Measurements from ENCODE around the gene RASA3.

RASA3 gene

DNA sequence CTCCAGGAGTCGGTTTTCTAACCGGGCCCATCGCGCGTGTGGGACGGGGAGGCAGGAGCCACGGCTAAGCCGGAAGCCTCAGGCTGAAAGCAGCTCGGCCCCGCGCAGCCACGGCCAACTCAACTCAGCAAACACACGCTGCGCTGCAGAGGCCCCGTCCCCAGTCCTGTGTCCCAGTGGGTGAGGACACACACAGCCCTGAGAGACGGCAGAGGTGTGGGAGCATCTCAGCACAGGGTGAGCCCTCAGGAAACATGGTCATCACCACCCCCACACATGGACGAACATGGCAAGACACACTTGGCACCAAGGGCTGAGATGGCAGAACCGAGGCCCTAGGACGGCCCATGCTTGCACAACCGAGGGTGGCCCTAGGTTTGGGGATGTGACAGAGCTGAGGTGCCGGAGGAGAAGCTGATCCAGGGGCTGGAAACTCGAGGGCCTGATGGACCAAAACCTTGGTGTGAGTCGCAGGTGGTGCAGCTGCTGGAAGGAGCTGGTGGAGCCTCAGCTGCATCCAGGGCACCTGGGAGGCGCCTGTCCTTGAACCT lies 129.6 kb downstream of the RASA3 start:
- Histone ChIP-seq H3K9ac (ENCODE audit: low read depth, low read length, poor library complexity, severe bottlenecking) (no peak overlapping the region), H2AFZ (ENCODE audit: low read length) (no peak overlapping the region), H3K79me2 (ENCODE audit: insufficient read depth, low read length) (no peaks in the 10 kb centered on the region)

GRCh38 chr13:114002009-114002544 lies 130.3 kb downstream of the RASA3 start:
- TF ChIP-seq EZH2phosphoT487 (IDR thresholded peaks at IDR 0.05; ENCODE audit: borderline replicate concordance): no peak
- TF ChIP-seq, protein P1, sequence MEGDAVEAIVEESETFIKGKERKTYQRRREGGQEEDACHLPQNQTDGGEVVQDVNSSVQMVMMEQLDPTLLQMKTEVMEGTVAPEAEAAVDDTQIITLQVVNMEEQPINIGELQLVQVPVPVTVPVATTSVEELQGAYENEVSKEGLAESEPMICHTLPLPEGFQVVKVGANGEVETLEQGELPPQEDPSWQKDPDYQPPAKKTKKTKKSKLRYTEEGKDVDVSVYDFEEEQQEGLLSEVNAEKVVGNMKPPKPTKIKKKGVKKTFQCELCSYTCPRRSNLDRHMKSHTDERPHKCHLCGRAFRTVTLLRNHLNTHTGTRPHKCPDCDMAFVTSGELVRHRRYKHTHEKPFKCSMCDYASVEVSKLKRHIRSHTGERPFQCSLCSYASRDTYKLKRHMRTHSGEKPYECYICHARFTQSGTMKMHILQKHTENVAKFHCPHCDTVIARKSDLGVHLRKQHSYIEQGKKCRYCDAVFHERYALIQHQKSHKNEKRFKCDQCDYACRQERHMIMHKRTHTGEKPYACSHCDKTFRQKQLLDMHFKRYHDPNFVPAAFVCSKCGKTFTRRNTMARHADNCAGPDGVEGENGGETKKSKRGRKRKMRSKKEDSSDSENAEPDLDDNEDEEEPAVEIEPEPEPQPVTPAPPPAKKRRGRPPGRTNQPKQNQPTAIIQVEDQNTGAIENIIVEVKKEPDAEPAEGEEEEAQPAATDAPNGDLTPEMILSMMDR (conservative IDR thresholded peaks at IDR 0.05; ENCODE audit: low read length): no peak
- no peak overlapping the region for H2AFZ ChIP-seq (ENCODE audit: low read length)

More for the DNA sequence above, 129.6 kb downstream of the RASA3 start:
- no peaks in the 10 kb centered on the region for H3K9me2 ChIP-seq (replicated peaks; ENCODE audit: low read depth, low read length)
- no peaks in the 10 kb centered on the region; the same call in 1 of the 2 replicates for H3K36me3 ChIP-seq (ENCODE audit: insufficient read depth, low read length)
- H3K4me2 ChIP-seq (ENCODE audit: low read depth, low read length, poor library complexity, severe bottlenecking): no peak overlapping the region
- H3F3A ChIP-seq (ENCODE audit: low read depth): no peaks in the 10 kb centered on the region
- TF ChIP-seq, protein P1 (conservative IDR thresholded peaks at IDR 0.05; ENCODE audit: low read length): no peak
- no peak for TF ChIP-seq EZH2phosphoT487 (IDR thresholded peaks at IDR 0.05; ENCODE audit: borderline replicate concordance)
- H4K20me1 ChIP-seq (ENCODE audit: insufficient read depth, low read length, poor library complexity, severe bottlenecking): no peaks in the 10 kb centered on the region
- H3K4me1 ChIP-seq (ENCODE audit: insufficient read depth, low read length, poor library complexity, severe bottlenecking): no peaks in the 10 kb centered on the region
- H3K27me3 ChIP-seq (ENCODE audit: insufficient read depth, low read length, poor library complexity, severe bottlenecking): no peaks in the 10 kb centered on the region
- no peak overlapping the region for H3K4me3 ChIP-seq (ENCODE audit: low read length, poor library complexity, severe bottlenecking)
- no peaks in the 10 kb centered on the region for H3K9me3 ChIP-seq (ENCODE audit: insufficient read depth, low read depth, low read length)

GRCh38 chr13:114001331-114002008 lies 131.0 kb downstream of the RASA3 start:
- TF ChIP-seq EZH2phosphoT487 (IDR thresholded peaks at IDR 0.05; ENCODE audit: borderline replicate concordance): no peak
- TF ChIP-seq, protein P1 (conservative IDR thresholded peaks at IDR 0.05; ENCODE audit: low read length): no peak
- no peaks in the 10 kb centered on the region for H3K9me2 ChIP-seq (replicated peaks; ENCODE audit: low read depth, low read length)
- no peak overlapping the region for H3K4me3 ChIP-seq (ENCODE audit: low read length, poor library complexity, severe bottlenecking)
- H3K4me1 ChIP-seq (ENCODE audit: insufficient read depth, low read length, poor library complexity, severe bottlenecking): no peaks in the 10 kb centered on the region
- H3K9ac ChIP-seq (ENCODE audit: low read depth, low read length, poor library complexity, severe bottlenecking): no peak overlapping the region
- H3F3A ChIP-seq (ENCODE audit: low read depth): no peaks in the 10 kb centered on the region
- no peak overlapping the region for H2AFZ ChIP-seq (ENCODE audit: low read length)
- H4K20me1 ChIP-seq (ENCODE audit: insufficient read depth, low read length, poor library complexity, severe bottlenecking): no peaks in the 10 kb centered on the region
- H3K27me3 ChIP-seq (ENCODE audit: insufficient read depth, low read length, poor library complexity, severe bottlenecking): no peaks in the 10 kb centered on the region
- H3K79me2 ChIP-seq (ENCODE audit: insufficient read depth, low read length): no peaks in the 10 kb centered on the region
- peaks cover 10% of the 10 kb centered on the region; the same call in 1 of the 2 replicates for H3K36me3 ChIP-seq (ENCODE audit: insufficient read depth, low read length)
- no peak overlapping the region for H3K4me2 ChIP-seq (ENCODE audit: low read depth, low read length, poor library complexity, severe bottlenecking)
- no peaks in the 10 kb centered on the region for H3K9me3 ChIP-seq (ENCODE audit: insufficient read depth, low read depth, low read length)

More at GRCh38 chr13:114002009-114002544, 130.3 kb downstream of the RASA3 start:
- Histone ChIP-seq H3K36me3 (ENCODE audit: insufficient read depth, low read length) (peaks cover 5% of the 10 kb centered on the region; the same call in 1 of the 2 replicates), H3K4me2 (ENCODE audit: low read depth, low read length, poor library complexity, severe bottlenecking) (no peak overlapping the region), H3K4me3 (ENCODE audit: low read length, poor library complexity, severe bottlenecking) (no peak overlapping the region), H3F3A (ENCODE audit: low read depth) (no peaks in the 10 kb centered on the region), H3K79me2 (ENCODE audit: insufficient read depth, low read length) (no peaks in the 10 kb centered on the region), H3K4me1 (ENCODE audit: insufficient read depth, low read length, poor library complexity, severe bottlenecking) (no peaks in the 10 kb centered on the region), H3K9me2 (replicated peaks; ENCODE audit: low read depth, low read length) (no peaks in the 10 kb centered on the region), H4K20me1 (ENCODE audit: insufficient read depth, low read length, poor library complexity, severe bottlenecking) (no peaks in the 10 kb centered on the region), H3K9ac (ENCODE audit: low read depth, low read length, poor library complexity, severe bottlenecking) (no peak overlapping the region), H3K9me3 (ENCODE audit: insufficient read depth, low read depth, low read length) (no peaks in the 10 kb centered on the region), H3K27me3 (ENCODE audit: insufficient read depth, low read length, poor library complexity, severe bottlenecking) (no peaks in the 10 kb centered on the region)
